Left lung (tissue), 10 donors: ENCODE measurements around the gene RARA. TPM values are rescaled to one million over a fixed set of nuclear protein-coding genes. Genes with fewer than 3 reads are reported as not detected.
"Not testable (repeated sequence)": the region's sequence is repeated elsewhere in the genome, so short reads cannot be mapped to it uniquely, and the experiment has no call there.

Experiments used
- ATAC-seq: fragments of 200-7000 bp; cut with Tn5 transposase; one replicate; pipeline ENCODE4 v1.9.1; 2020; ENCODE audit warnings: moderate library complexity
- DNase-seq, 4 donors: peaks; one replicate each; pipeline ENCODE4 v3.0.0-alpha.2; 2013 to 2020
- H3K27ac ChIP-seq, 2 donors: fragments of 200-600 bp; sonication (generic) in 1 of 2; one replicate each; pipeline versions ENCODE4 v1.5.0 to v1.8.0; 2020 to 2021
- H3K27me3 ChIP-seq, 2 donors: fragments of 200-600 bp; sonication (generic) in 1 of 2; one replicate each; pipeline versions ENCODE4 v1.5.0 to v1.8.0; 2020 to 2021
- H3K36me3 ChIP-seq, 2 donors: fragments of 200-600 bp; sonication (generic) in 1 of 2; one replicate each; pipeline versions ENCODE4 v1.5.0 to v1.8.0; 2020 to 2021
- H3K4me1 ChIP-seq, 2 donors: fragments of 200-600 bp; one replicate each; pipeline ENCODE4 v1.8.0; 2021
- H3K4me3 ChIP-seq, 2 donors: fragments of 200-600 bp; sonication (generic) in 1 of 2; one replicate each; pipeline versions ENCODE4 v1.5.0 to v1.8.0; 2020 to 2021; ENCODE audit warnings: mild to moderate bottlenecking in 1 of 2
- H3K9me3 ChIP-seq, 2 donors: fragments of 200-600 bp; sonication (generic) in 1 of 2; one replicate each; pipeline versions ENCODE4 v1.5.0 to v1.8.0; 2020 to 2021
- intact Hi-C, 2 donors: fragments of 100-400 bp; cut with DNase I; formaldehyde crosslinking; loops; one replicate each; pipeline versions ENCODE4 v1.11.2 to v1.14.2; 2022
- polyA plus RNA-seq, 6 donors: library from polyadenylated mRNA; unstranded; fragments of 120-200 nt; gene quantifications; one replicate each; pipeline ENCODE4 v1.2.1, GENCODE V29; 2013; ENCODE audit not compliant: insufficient read length in 6 of 6
- total RNA-seq, 2 donors: library from RNA; stranded (reverse); fragmentation: NEBNext Ultra II Directional; extraction: Animal tissue kit (Norgen Biotek cat#: 25700); gene quantifications; one replicate each; pipeline ENCODE4 v1.2.1, GENCODE V29; 2021
- TF ChIP-seq, protein P1 (sequence below), 2 donors: fragments of 200-600 bp; sonication (generic) in 1 of 2; IDR thresholded peaks; one replicate each; pipeline versions ENCODE4 v1.5.0 to v1.8.0; 2021; ENCODE audit warnings: antibody characterized with exemption in 2 of 2
- donor health status: DM: no; HTN: yes; CAD: no.
- donor health status: DM: no; HTN: no; CAD: no.

RARA gene
- total and polyA plus RNA-seq, 8 donors: 45.5 to 62.6 (median 53.1) TPM

DNA sequence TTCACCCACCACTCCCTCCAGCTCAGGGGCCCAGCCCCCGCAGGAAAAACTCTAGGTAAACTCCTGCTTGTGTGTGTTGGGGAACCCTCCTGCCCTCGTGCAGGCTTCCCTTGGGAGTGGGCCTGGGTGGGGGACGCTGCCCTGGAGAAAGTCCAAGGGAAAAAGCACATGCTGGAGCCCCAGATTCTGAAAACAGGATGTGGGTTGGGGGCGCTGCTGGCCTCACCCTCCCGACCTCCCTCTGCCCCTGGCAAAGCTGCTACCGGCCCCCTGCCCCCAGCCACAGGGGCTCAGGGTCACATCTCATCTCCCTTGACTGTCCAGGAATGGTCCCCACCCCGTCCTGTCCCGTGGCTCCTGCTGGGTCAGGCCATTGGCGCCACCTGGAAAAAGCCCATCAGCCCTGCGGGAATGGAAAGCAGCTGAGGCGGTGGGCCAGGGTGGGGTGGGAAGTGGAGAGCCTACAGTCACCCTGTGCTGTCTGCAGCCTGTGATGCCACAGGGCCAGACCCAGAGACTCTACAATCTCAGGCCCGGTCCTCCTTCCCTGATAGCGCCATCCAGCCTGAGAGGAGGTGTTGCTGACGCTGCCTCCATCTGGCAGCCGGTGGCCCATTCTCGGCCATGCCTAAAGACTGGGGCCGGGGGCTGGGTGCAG, 58.0 kb downstream of the RARA start:
- Histone ChIP-seq H3K27ac (no peak overlapping the region), H3K4me1 (peaks cover 0 to 26% of the 10 kb centered on the region in 2 donors), H3K27me3 (peaks cover 0 to 26% of the 10 kb centered on the region in 2 donors), H3K4me3 (no peak overlapping the region), H3K9me3 (no peaks in the 10 kb centered on the region), H3K36me3 (no peaks in the 10 kb centered on the region)
- intact Hi-C loops: no loop called here
- DNase-seq (no peak), ATAC-seq (no peak)
- TF ChIP-seq, protein P1, sequence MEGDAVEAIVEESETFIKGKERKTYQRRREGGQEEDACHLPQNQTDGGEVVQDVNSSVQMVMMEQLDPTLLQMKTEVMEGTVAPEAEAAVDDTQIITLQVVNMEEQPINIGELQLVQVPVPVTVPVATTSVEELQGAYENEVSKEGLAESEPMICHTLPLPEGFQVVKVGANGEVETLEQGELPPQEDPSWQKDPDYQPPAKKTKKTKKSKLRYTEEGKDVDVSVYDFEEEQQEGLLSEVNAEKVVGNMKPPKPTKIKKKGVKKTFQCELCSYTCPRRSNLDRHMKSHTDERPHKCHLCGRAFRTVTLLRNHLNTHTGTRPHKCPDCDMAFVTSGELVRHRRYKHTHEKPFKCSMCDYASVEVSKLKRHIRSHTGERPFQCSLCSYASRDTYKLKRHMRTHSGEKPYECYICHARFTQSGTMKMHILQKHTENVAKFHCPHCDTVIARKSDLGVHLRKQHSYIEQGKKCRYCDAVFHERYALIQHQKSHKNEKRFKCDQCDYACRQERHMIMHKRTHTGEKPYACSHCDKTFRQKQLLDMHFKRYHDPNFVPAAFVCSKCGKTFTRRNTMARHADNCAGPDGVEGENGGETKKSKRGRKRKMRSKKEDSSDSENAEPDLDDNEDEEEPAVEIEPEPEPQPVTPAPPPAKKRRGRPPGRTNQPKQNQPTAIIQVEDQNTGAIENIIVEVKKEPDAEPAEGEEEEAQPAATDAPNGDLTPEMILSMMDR (IDR thresholded peaks at IDR 0.05): no peak

DNA sequence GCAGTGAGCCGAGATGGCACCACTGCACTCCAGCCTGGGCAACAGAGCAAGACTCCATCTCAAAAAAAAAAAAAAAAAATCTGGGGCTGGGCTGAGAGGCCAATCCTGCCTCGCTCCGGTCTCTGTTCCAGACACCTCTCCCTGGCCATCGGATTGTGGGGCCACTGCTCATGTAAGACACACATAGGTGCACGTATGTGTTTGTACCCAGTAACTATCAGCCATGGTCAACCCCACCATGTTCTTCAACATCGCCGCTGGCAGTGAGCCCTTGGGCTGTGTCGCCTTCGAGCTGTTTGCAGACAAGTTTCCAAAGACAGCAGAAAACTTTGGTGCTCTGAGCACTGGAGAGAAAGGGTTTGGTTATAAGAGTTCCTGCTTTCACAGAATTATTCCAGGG, 58.7 kb downstream of the RARA start:
- intact Hi-C loops, H3K27ac ChIP-seq, ATAC-seq, H3K9me3 ChIP-seq, H3K4me3 ChIP-seq, H3K36me3 ChIP-seq, DNase-seq: not testable (repeated sequence)
- H3K27me3 ChIP-seq: peaks cover 0 to 18% of the 10 kb centered on the region in 2 donors
- H3K4me1 ChIP-seq: peaks cover 0 to 22% of the 10 kb centered on the region in 2 donors

DNA sequence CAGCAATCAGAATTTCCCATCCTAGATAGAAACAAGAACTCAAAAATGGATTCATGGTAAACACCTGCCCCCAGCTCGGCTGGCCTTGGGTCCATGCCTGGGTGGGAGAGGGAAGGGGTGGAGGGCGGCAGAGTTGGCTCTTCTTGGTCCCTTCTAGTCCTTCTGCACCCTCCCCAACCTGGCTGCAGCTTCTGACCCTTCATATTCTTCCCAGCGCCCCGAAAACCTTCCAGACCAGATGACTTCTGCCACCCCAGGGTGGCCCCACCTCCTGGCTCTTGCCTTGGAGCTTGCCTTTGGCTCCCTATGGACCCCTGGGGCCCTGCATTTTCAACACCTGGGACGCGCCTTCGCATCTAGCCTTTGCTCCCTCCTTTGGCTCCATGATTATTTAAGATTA, 60.9 kb downstream of the RARA start:
- H3K27ac ChIP-seq: no peak overlapping the region
- H3K4me1 ChIP-seq: no peaks in the 10 kb centered on the region
- H3K27me3 ChIP-seq: no peaks in the 10 kb centered on the region
- intact Hi-C loops: no loop called here
- H3K36me3 ChIP-seq: no peaks in the 10 kb centered on the region
- ATAC-seq (no peak), DNase-seq (no peak)
- TF ChIP-seq, protein P1 (IDR thresholded peaks at IDR 0.05): no peak
- H3K4me3 ChIP-seq: no peak overlapping the region
- H3K9me3 ChIP-seq: no peaks in the 10 kb centered on the region

DNA sequence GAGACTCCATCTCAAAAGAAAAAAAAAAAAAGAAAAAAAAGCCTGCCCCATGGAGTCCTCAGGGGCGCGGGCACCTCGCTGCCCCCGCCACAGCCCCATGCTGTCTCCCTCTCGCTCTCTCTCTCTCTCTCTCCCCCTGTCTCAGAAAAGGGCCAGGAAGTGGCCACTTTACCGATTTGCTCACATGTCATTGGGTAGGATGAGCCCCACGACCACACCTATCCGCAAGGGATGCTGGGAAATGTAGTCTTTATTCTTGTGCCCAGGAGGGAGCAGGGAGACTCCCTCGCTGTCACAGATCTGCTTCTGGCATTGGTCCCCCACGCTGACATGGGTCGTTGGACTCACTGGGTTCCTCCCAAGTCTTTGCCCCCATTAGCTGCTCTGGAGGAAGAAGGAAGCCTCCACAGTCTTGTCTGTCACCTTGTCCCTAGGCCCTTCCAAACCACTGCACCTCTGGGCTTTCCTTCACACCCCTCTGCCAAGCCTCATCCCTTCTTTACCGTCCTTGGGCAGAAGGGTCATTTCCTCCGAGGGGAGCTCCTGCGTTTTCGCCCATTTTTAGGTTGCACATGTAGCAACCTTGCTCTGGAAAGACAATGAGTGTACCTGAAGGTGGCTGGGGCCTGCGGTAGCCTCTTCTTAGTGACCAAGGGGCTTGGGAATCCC, 62.4 kb downstream of the RARA start:
- no peaks in the 10 kb centered on the region for H3K9me3 ChIP-seq
- TF ChIP-seq, protein P1 (IDR thresholded peaks at IDR 0.05): no peak
- no peaks in the 10 kb centered on the region for H3K36me3 ChIP-seq
- H3K27me3 ChIP-seq: no peaks in the 10 kb centered on the region
- no peak overlapping the region for H3K27ac ChIP-seq
- DNase-seq: no peak
- H3K4me3 ChIP-seq: no peak overlapping the region
- ATAC-seq: peak; percentile 24
- intact Hi-C loops: no loop called here
- H3K4me1 ChIP-seq: no peaks in the 10 kb centered on the region

DNA sequence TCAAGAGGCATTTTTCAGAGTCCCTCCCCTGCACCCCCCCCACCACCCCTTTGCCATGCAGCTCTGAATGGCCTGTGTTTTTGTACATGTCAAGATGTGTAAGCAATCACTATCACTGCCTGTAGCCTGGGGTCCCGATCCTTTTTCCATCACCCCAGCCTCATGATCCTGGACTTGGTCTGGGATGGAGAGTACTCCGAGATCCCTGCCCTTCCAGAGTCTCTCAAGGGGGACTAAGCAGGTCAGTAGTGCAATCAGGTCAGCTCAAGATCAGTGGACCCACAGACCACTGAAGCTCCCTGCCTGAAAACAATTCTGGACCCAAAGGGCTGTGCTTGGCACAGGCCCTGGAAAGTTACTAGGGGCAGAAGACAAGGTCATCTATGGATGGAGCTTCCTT, 63.1 kb downstream of the RARA start:
- no peaks in the 10 kb centered on the region for H3K9me3 ChIP-seq
- no peak overlapping the region for H3K4me3 ChIP-seq
- H3K27ac ChIP-seq: no peak overlapping the region
- ATAC-seq (no peak), DNase-seq (no peak)
- no peaks in the 10 kb centered on the region for H3K36me3 ChIP-seq
- H3K27me3 ChIP-seq: no peaks in the 10 kb centered on the region
- intact Hi-C loops: no loop called here
- TF ChIP-seq, protein P1 (IDR thresholded peaks at IDR 0.05): no peak
- H3K4me1 ChIP-seq: no peaks in the 10 kb centered on the region

DNA sequence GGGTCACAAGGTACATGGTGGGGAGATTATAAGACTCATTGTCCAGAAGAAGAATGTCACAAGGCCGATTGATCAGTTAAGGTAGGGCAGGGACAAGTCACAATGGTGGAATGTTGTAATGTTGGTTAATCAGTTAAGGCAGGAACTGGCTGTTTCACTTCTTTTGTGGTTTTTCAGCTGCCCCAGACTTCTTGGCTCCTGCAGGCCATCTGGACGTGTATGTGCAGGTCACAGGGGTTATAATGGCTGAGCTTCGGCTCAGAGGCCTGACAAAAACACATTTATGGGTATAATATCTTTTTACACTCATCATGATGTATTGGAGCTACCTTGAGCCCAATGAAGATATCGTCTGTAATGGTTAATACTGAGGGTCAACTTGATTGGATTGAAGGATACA, 63.7 kb downstream of the RARA start:
- H3K4me3 ChIP-seq, intact Hi-C loops, H3K36me3 ChIP-seq, ATAC-seq, H3K27ac ChIP-seq, H3K9me3 ChIP-seq, DNase-seq, H3K27me3 ChIP-seq, H3K4me1 ChIP-seq: not testable (repeated sequence)
